SJCRH30 (cell line): ENCODE results near the gene LPAR2. TPM values are rescaled to one million over a fixed set of nuclear protein-coding genes. Genes with fewer than 3 reads are reported as not detected.

Source experiments
- DNase-seq, 2 experiments: peaks; one replicate each; pipeline ENCODE4 v3.0.0-alpha.2; 2015 to 2020
- H3K27ac ChIP-seq: fragments of 250-450 bp; sonication (Bioruptor Pico); 2 replicates; pipeline ENCODE4 v1.5.1; 2020; ENCODE audit warnings: mild to moderate bottlenecking, moderate library complexity
- H3K27me3 ChIP-seq: fragments of 250-450 bp; sonication (Bioruptor Pico); 2 replicates; pipeline ENCODE4 v1.5.1; 2020; ENCODE audit warnings: mild to moderate bottlenecking, moderate library complexity
- H3K36me3 ChIP-seq: fragments of 250-450 bp; sonication (Bioruptor Pico); 2 replicates; pipeline ENCODE4 v1.5.1; 2020; ENCODE audit warnings: mild to moderate bottlenecking, moderate library complexity
- H3K4me1 ChIP-seq: fragments of 250-450 bp; sonication (Bioruptor Pico); 2 replicates; pipeline ENCODE4 v1.5.1; 2020; ENCODE audit warnings: mild to moderate bottlenecking, moderate library complexity
- H3K4me3 ChIP-seq: fragments of 250-450 bp; sonication (Bioruptor Pico); 2 replicates; pipeline ENCODE4 v1.5.1; 2020; ENCODE audit warnings: mild to moderate bottlenecking, moderate library complexity
- H3K9me3 ChIP-seq: fragments of 250-450 bp; sonication (Bioruptor Pico); replicated peaks from 2 replicates; pipeline ENCODE4 v1.5.1; 2020; ENCODE audit warnings: mild to moderate bottlenecking, moderate library complexity
- total RNA-seq: library from RNA; depleted of rRNA; stranded (reverse); fragments of >200 nt; shearing (Covaris generic); gene quantifications from 2 replicates; pipeline ENCODE4 v1.2.3, GENCODE V29; 2014

The LPAR2 gene
- total RNA-seq, 1 experiment from 2014 or later, result 1.9 TPM

GRCh38 chr19:19645233-19645870 is 17.3 kb upstream of the LPAR2 start:
- no peak overlapping the region for H3K4me3 ChIP-seq
- H3K27me3 ChIP-seq, result no peaks in the 10 kb centered on the region
- no peak overlapping the region for H3K27ac ChIP-seq
- no peaks in the 10 kb centered on the region for H3K9me3 ChIP-seq
- peaks cover 24% of the 10 kb centered on the region; the same call in 1 of the 2 replicates for H3K36me3 ChIP-seq
- H3K4me1 ChIP-seq, result peaks cover under 1% of the 10 kb centered on the region
- no peak for DNase-seq

GRCh38 chr19:19644054-19644388 is 16.0 kb upstream of the LPAR2 start:
- Histone ChIP-seq H3K27me3 (no peaks in the 10 kb centered on the region), H3K4me1 (no peaks in the 10 kb centered on the region), H3K4me3 (peak overlapping the region; percentile 71), H3K9me3 (no peaks in the 10 kb centered on the region), H3K27ac (no peak overlapping the region), H3K36me3 (peaks cover 14% of the 10 kb centered on the region; the same call in 1 of the 2 replicates)
- no peak for DNase-seq

- no peaks in the 10 kb centered on the region for H3K27me3 ChIP-seq
- H3K4me3 ChIP-seq, result peak within 1 kb of the TSS; percentile 71
- H3K36me3 ChIP-seq, result peaks cover 14% of the 10 kb centered on the region; the same call in 1 of the 2 replicates
- H3K4me1 ChIP-seq, result no peaks in the 10 kb centered on the region
- peak within 1 kb of the TSS; percentile 28; the same call in 1 of the 2 replicates for H3K27ac ChIP-seq
- no peaks in the 10 kb centered on the region for H3K9me3 ChIP-seq
- DNase-seq, result peak; percentile 65 to 82
These were observed 15.4 kb upstream of the LPAR2 start, which contains the start of gene GMIP for GRCh38 chr19:19643158-19644053. Gene GMIP, minus strand, starts transcription at chr19:19643657. Its CDS starts 128 bp downstream, at chr19:19643529.

GRCh38 chr19:19642506-19643157 is 14.6 kb upstream of the LPAR2 start:
- Histone ChIP-seq H3K9me3 (no peaks in the 10 kb centered on the region), H3K27ac (peak overlapping the region; percentile 28; the same call in 1 of the 2 replicates), H3K4me3 (peak overlapping the region; percentile 71), H3K4me1 (no peaks in the 10 kb centered on the region), H3K27me3 (no peaks in the 10 kb centered on the region), H3K36me3 (peaks cover 7% of the 10 kb centered on the region; the same call in 1 of the 2 replicates)
- peak; percentile 31 to 60 for DNase-seq

- Histone ChIP-seq H3K27me3 (no peaks in the 10 kb centered on the region), H3K4me3 (no peak overlapping the region), H3K9me3 (no peaks in the 10 kb centered on the region; the same call in 1 of the 2 replicates), H3K27ac (no peak overlapping the region), H3K36me3 (0 out of 2 replicates have a peak, but pooled peaks cover 2% of the 10 kb centered on the region), H3K4me1 (no peaks in the 10 kb centered on the region)
- DNase-seq, result no peak
These were observed 9.7 kb upstream of the LPAR2 start for GRCh38 chr19:19637523-19638251.

- no peaks in the 10 kb centered on the region; the same call in 1 of the 2 replicates for H3K9me3 ChIP-seq
- no peak overlapping the region for H3K27ac ChIP-seq
- no peak for DNase-seq
- 0 out of 2 replicates have a peak, but pooled peaks cover 2% of the 10 kb centered on the region for H3K36me3 ChIP-seq
- no peak overlapping the region for H3K4me3 ChIP-seq
- no peaks in the 10 kb centered on the region for H3K4me1 ChIP-seq
- no peaks in the 10 kb centered on the region for H3K27me3 ChIP-seq
These were observed 9.1 kb upstream of the LPAR2 start for GRCh38 chr19:19637186-19637522.

GRCh38 chr19:19636573-19637185 is 8.7 kb upstream of the LPAR2 start:
- H3K27me3 ChIP-seq, result no peaks in the 10 kb centered on the region
- H3K4me3 ChIP-seq, result no peak overlapping the region
- no peak for DNase-seq
- H3K4me1 ChIP-seq, result no peaks in the 10 kb centered on the region
- no peak overlapping the region for H3K27ac ChIP-seq
- H3K36me3 ChIP-seq, result 0 out of 2 replicates have a peak, but pooled peaks cover 2% of the 10 kb centered on the region
- no peaks in the 10 kb centered on the region; the same call in 1 of the 2 replicates for H3K9me3 ChIP-seq

GRCh38 chr19:19635313-19635702 is 7.3 kb upstream of the LPAR2 start:
- Histone ChIP-seq H3K4me3 (no peak overlapping the region), H3K36me3 (0 out of 2 replicates have a peak, but pooled peaks cover 2% of the 10 kb centered on the region), H3K27ac (no peak overlapping the region), H3K4me1 (no peaks in the 10 kb centered on the region), H3K9me3 (no peaks in the 10 kb centered on the region; the same call in 1 of the 2 replicates), H3K27me3 (no peaks in the 10 kb centered on the region)
- no peak for DNase-seq

- no peaks in the 10 kb centered on the region for H3K27me3 ChIP-seq
- no peak overlapping the region for H3K27ac ChIP-seq
- no peaks in the 10 kb centered on the region; the same call in 1 of the 2 replicates for H3K9me3 ChIP-seq
- no peak overlapping the region for H3K4me3 ChIP-seq
- no peak for DNase-seq
- 0 out of 2 replicates have a peak, but pooled peaks cover 2% of the 10 kb centered on the region for H3K36me3 ChIP-seq
- no peaks in the 10 kb centered on the region for H3K4me1 ChIP-seq
These were observed 6.7 kb upstream of the LPAR2 start for GRCh38 chr19:19634516-19635312.

GRCh38 chr19:19633711-19634515 is 5.9 kb upstream of the LPAR2 start:
- 0 out of 2 replicates have a peak, but pooled peaks cover 2% of the 10 kb centered on the region for H3K36me3 ChIP-seq
- no peaks in the 10 kb centered on the region for H3K4me1 ChIP-seq
- H3K27ac ChIP-seq, result no peak overlapping the region
- H3K4me3 ChIP-seq, result no peak overlapping the region
- H3K9me3 ChIP-seq, result no peaks in the 10 kb centered on the region; the same call in 1 of the 2 replicates
- H3K27me3 ChIP-seq, result no peaks in the 10 kb centered on the region
- no peak for DNase-seq

- DNase-seq, result no peak
- Histone ChIP-seq H3K36me3 (0 out of 2 replicates have a peak, but pooled peaks cover 2% of the 10 kb centered on the region), H3K27ac (no peak overlapping the region), H3K27me3 (no peaks in the 10 kb centered on the region), H3K4me3 (no peak overlapping the region), H3K9me3 (no peaks in the 10 kb centered on the region; the same call in 1 of the 2 replicates), H3K4me1 (no peaks in the 10 kb centered on the region)
These were observed 4.6 kb upstream of the LPAR2 start for GRCh38 chr19:19632661-19633060.

GRCh38 chr19:19631346-19631745 is 3.3 kb upstream of the LPAR2 start:
- DNase-seq, result no peak
- Histone ChIP-seq H3K36me3 (0 out of 2 replicates have a peak, but pooled peaks cover 2% of the 10 kb centered on the region), H3K4me1 (no peaks in the 10 kb centered on the region), H3K27ac (no peak overlapping the region), H3K27me3 (no peaks in the 10 kb centered on the region), H3K9me3 (no peaks in the 10 kb centered on the region; the same call in 1 of the 2 replicates), H3K4me3 (no peak overlapping the region)
